Measurements from ENCODE around the gene DCP1B.

DNA sequence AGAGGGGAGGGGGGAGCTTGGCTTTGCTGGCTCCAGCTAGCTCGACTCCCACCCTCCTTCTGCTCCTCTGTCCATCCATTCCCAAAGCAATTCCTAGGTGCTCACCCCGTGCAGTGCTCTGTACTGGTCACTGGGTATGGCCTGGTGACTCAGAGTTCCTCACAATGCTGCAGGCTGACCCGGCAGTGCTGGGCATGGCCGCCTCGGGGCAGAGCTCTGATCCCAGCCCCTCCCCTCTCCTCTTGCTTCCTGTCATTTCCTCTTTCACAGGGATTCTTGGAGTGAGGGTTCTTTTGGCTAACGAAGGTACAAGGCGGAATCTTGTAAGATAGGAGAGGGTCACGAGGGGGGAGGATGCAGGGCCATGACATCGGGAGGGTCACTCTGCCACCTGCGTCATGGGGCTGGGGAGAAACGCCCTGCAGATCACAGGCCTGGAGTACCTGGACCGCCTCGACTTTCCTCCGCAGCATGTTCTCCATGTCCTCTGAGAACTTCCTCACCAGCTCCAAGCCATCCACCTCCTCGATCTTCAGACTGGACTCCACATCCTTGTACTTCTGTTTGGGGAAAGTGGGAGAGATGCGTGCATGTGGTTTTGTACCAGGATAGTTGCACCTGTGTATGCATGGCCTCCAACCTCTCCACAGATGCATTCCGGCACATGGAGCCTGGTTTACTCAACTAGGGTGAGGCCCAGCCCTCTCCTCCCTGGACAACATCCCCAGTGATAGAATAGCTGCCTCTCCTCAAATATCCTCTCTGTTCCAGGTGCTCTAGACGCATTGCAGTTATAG, 91.5 kb downstream of the DCP1B start:
- no peak for TF ChIP-seq EP300 (IDR thresholded peaks at IDR 0.05)
- TF ChIP-seq, protein P1, sequence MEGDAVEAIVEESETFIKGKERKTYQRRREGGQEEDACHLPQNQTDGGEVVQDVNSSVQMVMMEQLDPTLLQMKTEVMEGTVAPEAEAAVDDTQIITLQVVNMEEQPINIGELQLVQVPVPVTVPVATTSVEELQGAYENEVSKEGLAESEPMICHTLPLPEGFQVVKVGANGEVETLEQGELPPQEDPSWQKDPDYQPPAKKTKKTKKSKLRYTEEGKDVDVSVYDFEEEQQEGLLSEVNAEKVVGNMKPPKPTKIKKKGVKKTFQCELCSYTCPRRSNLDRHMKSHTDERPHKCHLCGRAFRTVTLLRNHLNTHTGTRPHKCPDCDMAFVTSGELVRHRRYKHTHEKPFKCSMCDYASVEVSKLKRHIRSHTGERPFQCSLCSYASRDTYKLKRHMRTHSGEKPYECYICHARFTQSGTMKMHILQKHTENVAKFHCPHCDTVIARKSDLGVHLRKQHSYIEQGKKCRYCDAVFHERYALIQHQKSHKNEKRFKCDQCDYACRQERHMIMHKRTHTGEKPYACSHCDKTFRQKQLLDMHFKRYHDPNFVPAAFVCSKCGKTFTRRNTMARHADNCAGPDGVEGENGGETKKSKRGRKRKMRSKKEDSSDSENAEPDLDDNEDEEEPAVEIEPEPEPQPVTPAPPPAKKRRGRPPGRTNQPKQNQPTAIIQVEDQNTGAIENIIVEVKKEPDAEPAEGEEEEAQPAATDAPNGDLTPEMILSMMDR (IDR thresholded peaks at IDR 0.05), result no peak
